Daoy (cell line): ENCODE data around the gene DCHS1. TPM values are rescaled to one million over a fixed set of nuclear protein-coding genes. Genes with fewer than 3 reads are reported as not detected.

ENCODE experiments used
- DNase-seq: peaks from one replicate; pipeline ENCODE4 v3.0.0-alpha.2; 2015; ENCODE audit warnings: low read depth
- total RNA-seq: library from RNA; depleted of rRNA; stranded (reverse); fragments of >200 nt; shearing (Covaris generic); gene quantifications from 2 replicates; pipeline ENCODE4 v1.2.3, GENCODE V29; 2014

The DCHS1 gene
- total RNA-seq, 1 experiment from 2014 or later, result 0.74 TPM

DNA sequence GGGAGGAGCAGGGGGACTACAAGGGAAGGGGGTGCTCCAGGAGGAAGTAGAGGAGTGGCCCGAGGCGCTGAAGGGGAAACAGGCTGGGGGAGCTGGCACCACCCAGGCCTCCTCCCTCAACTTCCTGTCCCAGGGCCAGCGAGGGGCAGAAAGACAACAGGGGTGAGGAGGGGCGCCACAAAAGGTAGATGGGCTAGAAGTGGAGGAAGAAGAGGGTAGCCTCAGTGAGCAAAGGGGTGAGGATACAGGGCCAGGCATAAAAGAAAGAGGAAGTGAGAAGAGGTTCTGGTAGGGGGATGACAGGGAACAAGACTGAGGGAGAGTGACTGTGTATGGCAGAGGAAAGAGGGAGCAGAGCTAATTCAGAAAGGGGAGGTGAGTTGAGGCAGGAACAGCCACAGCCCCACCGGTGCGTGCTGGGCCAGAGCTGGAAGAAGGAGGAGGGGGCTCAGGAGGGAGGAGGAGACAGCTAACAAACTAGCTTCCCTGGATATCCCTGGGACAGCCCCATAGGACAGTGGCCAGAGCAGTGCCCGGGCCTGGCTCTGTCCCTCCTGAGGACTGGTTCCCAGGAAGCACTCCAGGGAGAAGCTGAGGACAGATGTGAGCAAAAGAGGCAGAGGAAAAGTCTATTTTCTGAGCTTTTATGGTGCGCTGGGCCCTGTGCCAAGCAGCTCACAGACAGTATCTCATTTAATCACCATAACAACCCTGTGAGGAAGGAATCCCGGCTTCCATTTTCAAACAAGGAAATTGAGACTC lies 8.5 kb downstream of the DCHS1 start:
- DNase-seq, result no peak

DNA sequence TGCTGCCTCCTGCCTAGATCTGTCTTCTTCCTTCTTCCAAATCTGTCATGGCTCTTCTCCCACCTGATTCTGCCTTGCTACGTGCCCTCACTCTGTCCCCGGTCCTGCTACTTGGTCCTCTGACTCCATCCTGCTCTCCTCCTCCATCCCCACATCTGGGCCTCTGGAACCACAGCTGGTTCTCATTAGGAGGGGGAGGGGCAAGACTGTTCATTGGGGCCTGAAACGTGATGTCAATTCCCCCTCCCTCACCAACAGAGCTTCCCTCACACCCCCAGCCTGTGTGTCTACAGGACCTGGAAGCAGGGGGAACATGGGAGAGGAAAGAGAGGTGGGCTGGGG lies 9.1 kb downstream of the DCHS1 start:
- no peak for DNase-seq

DNA sequence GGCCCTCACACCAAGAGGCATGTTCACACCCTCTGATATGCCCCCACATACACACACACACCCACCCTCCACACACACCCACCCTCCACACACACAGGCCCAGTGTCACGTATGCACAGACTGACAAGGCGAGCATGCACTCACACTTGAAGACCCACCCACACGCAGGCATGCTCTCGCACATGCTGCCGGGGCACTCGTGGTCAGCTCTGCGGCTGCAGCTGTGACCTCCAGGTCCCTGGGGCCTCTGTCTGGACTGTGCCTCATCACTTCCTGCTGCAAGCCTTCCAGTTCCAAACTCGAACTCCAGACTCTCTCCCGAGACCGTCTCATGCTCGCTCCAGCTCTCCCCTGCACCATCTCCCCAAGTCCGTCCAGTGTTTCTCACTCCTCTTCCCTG lies 9.5 kb downstream of the DCHS1 start:
- no peak for DNase-seq

GRCh38 chr11:6642957-6643356 lies 12.7 kb downstream of the DCHS1 start:
- no peak for DNase-seq

GRCh38 chr11:6640985-6641701 lies 14.5 kb downstream of the DCHS1 start:
- no peak for DNase-seq

- DNase-seq, result no peak
Observed at GRCh38 chr11:6640036-6640984, 15.3 kb downstream of the DCHS1 start.

DNA sequence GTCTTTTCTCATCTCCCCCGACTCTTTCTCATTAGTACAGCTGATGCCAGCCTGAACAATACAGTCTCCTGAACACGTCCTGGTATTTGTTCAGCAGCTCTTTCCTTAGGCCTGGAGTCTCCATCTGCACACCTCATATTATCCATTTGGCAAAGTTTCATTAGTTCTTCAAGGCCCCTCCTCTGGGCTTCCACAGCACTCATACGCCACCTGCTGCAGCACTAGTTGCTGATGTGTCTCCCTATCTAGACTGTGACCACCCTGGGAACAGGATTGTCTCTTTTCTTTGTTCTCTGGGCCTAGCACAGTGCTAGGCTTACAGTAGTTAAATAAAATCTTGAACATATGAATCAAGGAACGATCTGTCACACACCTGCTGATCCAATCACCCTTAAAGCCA lies 17.2 kb downstream of the DCHS1 start:
- no peak for DNase-seq

GRCh38 chr11:6637871-6638270 lies 17.7 kb downstream of the DCHS1 start:
- no peak for DNase-seq

GRCh38 chr11:6636480-6636879 lies 19.1 kb downstream of the DCHS1 start:
- no peak for DNase-seq

GRCh38 chr11:6635082-6635932 lies 20.3 kb downstream of the DCHS1 start:
- no peak for DNase-seq

DNA sequence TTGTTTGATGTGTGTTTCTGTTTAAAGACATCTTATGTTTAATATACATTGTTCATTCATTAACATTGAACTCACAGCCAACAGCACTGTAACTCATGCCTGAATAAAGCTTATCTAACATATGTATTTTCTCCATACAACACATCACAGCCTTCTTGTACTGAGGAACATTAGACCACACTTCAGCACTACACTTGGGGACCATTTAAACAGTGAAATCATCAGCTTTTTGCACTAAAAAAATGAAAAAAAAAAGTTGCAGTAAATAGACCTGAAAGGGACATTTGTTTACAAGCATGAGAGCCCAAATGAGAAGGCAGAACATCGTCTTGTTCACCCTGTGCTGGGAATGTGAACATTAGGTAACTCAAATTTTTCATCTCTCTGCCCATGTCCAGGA lies 21.1 kb downstream of the DCHS1 start:
- no peak for DNase-seq

- no peak for DNase-seq
Observed at GRCh38 chr11:6633422-6634408, 21.9 kb downstream of the DCHS1 start.

DNA sequence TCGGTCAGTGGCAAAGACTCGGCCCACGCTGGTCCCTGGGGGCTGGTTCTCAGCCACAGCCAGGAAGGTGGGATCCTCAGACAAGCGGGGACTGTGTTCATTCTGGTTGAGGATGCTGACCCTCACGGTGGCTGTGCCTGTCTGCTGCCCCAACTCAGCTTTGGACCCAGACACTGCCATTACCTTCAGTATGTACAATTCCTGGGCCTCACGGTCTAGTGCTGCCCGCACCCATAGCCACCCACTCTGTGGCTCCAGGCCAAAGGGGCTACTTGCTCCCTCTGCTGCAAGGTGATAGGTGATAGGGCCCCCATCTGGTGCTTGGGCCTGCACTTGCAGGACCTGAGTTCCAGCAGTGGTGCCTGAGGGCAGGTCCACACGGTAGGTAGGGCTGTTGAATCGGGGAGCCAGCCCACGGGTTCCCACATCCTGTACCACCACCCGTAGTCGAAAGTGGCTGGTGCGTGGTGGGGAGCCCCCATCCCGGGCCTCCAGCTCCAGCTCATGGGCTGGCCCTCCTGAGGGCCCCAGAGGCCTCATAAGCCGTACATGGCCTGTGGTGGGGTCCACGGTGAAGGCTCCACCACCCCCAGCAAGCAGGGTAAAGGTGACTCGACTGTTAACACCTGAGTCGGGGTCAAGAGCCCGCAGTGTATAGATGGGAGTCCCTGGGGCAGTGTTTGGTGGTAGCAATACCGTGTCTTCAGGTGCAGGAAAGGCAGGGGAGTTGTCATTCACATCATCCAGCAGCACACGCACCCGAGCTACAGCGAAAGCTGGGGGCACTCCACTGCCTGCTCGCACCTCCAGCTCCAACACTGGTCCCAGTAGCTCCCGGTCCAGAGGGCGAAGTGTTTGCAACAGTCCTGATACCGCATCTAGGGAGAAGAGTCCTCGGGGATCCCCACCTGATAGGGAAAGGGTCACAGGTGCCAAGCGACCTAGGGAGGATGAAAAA lies 23.2 kb downstream of the DCHS1 start:
- DNase-seq, result no peak

- DNase-seq, result no peak
Observed at GRCh38 chr11:6631361-6631890, 24.2 kb downstream of the DCHS1 start.

GRCh38 chr11:6630632-6631291 lies 24.8 kb downstream of the DCHS1 start:
- DNase-seq, result no peak

DNA sequence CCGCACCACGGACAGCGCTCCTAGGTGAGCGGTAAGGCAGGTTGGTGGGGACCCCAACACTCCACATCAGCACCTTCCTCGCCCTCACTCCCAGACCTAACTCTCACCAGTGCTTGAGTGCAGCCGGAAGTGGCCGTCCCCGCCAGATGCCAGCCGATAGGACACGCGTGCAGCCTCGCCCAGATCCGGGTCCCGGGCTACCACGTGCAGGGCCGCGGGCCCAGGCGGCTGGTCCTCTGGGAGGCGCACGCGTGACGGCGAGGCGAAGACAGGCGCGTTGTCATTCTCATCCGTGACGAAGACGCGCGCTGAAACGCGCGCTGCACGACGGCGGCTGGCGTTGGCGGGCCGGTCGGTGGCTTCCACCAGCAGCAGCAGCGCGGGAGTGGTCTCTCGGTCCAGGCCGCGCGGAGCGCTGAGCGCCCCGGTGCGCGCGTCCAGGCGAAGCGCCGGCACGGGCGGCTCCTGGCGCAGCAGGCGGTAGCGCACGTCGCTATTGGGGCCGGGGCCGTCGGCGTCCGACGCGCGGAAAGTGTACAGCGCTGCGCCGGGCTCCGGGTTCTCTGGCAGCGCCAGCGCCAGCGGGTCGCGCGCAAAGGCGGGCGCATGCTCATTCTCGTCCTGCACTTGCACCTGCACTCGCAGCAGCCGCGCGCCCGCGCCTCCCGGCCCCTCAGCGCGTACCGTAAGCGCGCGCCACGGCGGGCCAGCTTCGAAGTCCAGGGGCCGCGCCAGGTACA lies 25.5 kb downstream of the DCHS1 start:
- no peak for DNase-seq

- DNase-seq, result no peak
Observed at GRCh38 chr11:6629573-6629891, 26.1 kb downstream of the DCHS1 start.

- no peak for DNase-seq
Observed at GRCh38 chr11:6628526-6628925, 27.1 kb downstream of the DCHS1 start.
